Measurements from ENCODE around the gene PIK3CG. TPM values are rescaled to one million over a fixed set of nuclear protein-coding genes. Genes with fewer than 3 reads are reported as not detected.
"Not testable (repeated sequence)": the region's sequence is repeated elsewhere in the genome, so short reads cannot be mapped to it uniquely, and the experiment has no call there.

Gene PIK3CG
- 2.7 TPM for polyA plus RNA-seq
- long read RNA-seq, donor 1: 0 reads
- long read RNA-seq, donor 2, full-length matches to known transcripts: 1 of 1 reads
- long read RNA-seq, donor 2, partial matches to known transcripts: 0 of 1 reads
- long read RNA-seq, donor 2, other reads (novel, unspliced or antisense): 0 of 1 reads
- long read RNA-seq, donor 3: 0 reads
- long read RNA-seq, donor 4: 0 reads
- long read RNA-seq, donor 5: 0 reads
- long read RNA-seq, donor 6: 0 reads
- long read RNA-seq, donor 7, full-length matches to known transcripts: 1 of 1 reads
- long read RNA-seq, donor 7, partial matches to known transcripts: 0 of 1 reads
- long read RNA-seq, donor 7, other reads (novel, unspliced or antisense): 0 of 1 reads
- long read RNA-seq, donor 8: 0 reads
- long read RNA-seq, donor 9: 0 reads
- long read RNA-seq, donor 10, full-length matches to known transcripts: 1 of 1 reads
- long read RNA-seq, donor 10, partial matches to known transcripts: 0 of 1 reads
- long read RNA-seq, donor 10, other reads (novel, unspliced or antisense): 0 of 1 reads
- long read RNA-seq, donor 11: 0 reads

GRCh38 chr7:106865130-106866041 is at the start of gene PIK3CG:
Gene PIK3CG (plus strand): TSS chr7:106865282. CDS start chr7:106867562, 2,280 bp downstream.
- H3K36me3 ChIP-seq (ENCODE audit: control insufficient read depth, insufficient read depth, low read length): no peaks in the 10 kb centered on the region
- DNase-seq: peak in 1 of 2 donors; percentile 6
- 77% methylated on average over 3 of the region's 13 CpGs for WGBS (ENCODE audit: insufficient coverage, low lambda C conversion rate)
- H3K9me3 ChIP-seq (ENCODE audit: control insufficient read depth, low read depth, low read length): peaks cover 8% of the 10 kb centered on the region
- peaks cover 3% of the 10 kb centered on the region for H3K27me3 ChIP-seq (ENCODE audit: control insufficient read depth, insufficient read depth, low read length)
- H3K4me1 ChIP-seq (ENCODE audit: control insufficient read depth, insufficient read depth, low read length): no peaks in the 10 kb centered on the region
- H3K27ac ChIP-seq (ENCODE audit: low read length): no peak within 1 kb of the TSS
- peak within 1 kb of the TSS; percentile 21 for H3K4me3 ChIP-seq (ENCODE audit: low read length)

GRCh38 chr7:106817098-106817497 is 48.0 kb upstream of the PIK3CG start:
- WGBS (ENCODE audit: insufficient coverage, low lambda C conversion rate): no CpG with 5 or more reads among the region's 1 CpG
- H3K36me3 ChIP-seq (ENCODE audit: control insufficient read depth, insufficient read depth, low read length): no peaks in the 10 kb centered on the region
- H3K9me3 ChIP-seq (ENCODE audit: control insufficient read depth, low read depth, low read length): no peaks in the 10 kb centered on the region
- H3K27me3 ChIP-seq (ENCODE audit: control insufficient read depth, insufficient read depth, low read length): peaks cover 2% of the 10 kb centered on the region
- no peak overlapping the region for H3K4me3 ChIP-seq (ENCODE audit: low read length)
- DNase-seq: no peak
- no peak overlapping the region for H3K27ac ChIP-seq (ENCODE audit: low read length)
- H3K4me1 ChIP-seq (ENCODE audit: control insufficient read depth, insufficient read depth, low read length): no peaks in the 10 kb centered on the region

GRCh38 chr7:106818736-106819135 is 46.3 kb upstream of the PIK3CG start:
- Histone ChIP-seq H3K27ac (ENCODE audit: low read length) (no peak overlapping the region), H3K4me1 (ENCODE audit: control insufficient read depth, insufficient read depth, low read length) (no peaks in the 10 kb centered on the region), H3K36me3 (ENCODE audit: control insufficient read depth, insufficient read depth, low read length) (no peaks in the 10 kb centered on the region), H3K4me3 (ENCODE audit: low read length) (no peak overlapping the region), H3K9me3 (ENCODE audit: control insufficient read depth, low read depth, low read length) (no peaks in the 10 kb centered on the region), H3K27me3 (ENCODE audit: control insufficient read depth, insufficient read depth, low read length) (peaks cover under 1% of the 10 kb centered on the region)
- no peak for DNase-seq
- 100% methylated on average over 1 of the region's 1 CpG for WGBS (ENCODE audit: insufficient coverage, low lambda C conversion rate)

- H3K4me3 ChIP-seq (ENCODE audit: low read length): no peak overlapping the region
- no peaks in the 10 kb centered on the region for H3K9me3 ChIP-seq (ENCODE audit: control insufficient read depth, low read depth, low read length)
- no peaks in the 10 kb centered on the region for H3K36me3 ChIP-seq (ENCODE audit: control insufficient read depth, insufficient read depth, low read length)
- H3K27me3 ChIP-seq (ENCODE audit: control insufficient read depth, insufficient read depth, low read length): no peaks in the 10 kb centered on the region
- DNase-seq: no peak
- H3K27ac ChIP-seq (ENCODE audit: low read length): no peak overlapping the region
- H3K4me1 ChIP-seq (ENCODE audit: control insufficient read depth, insufficient read depth, low read length): no peaks in the 10 kb centered on the region
These were observed 45.5 kb upstream of the PIK3CG start for GRCh38 chr7:106819546-106819945.

GRCh38 chr7:106820321-106821217 is 44.5 kb upstream of the PIK3CG start:
- H3K27ac ChIP-seq (ENCODE audit: low read length): no peak overlapping the region
- WGBS (ENCODE audit: insufficient coverage, low lambda C conversion rate): 80% methylated on average over 1 of the region's 4 CpGs

GRCh38 chr7:106823631-106824030 is 41.5 kb upstream of the PIK3CG start:
- H3K27me3 ChIP-seq (ENCODE audit: control insufficient read depth, insufficient read depth, low read length): no peaks in the 10 kb centered on the region
- no peaks in the 10 kb centered on the region for H3K9me3 ChIP-seq (ENCODE audit: control insufficient read depth, low read depth, low read length)
- no peak for DNase-seq
- H3K36me3 ChIP-seq (ENCODE audit: control insufficient read depth, insufficient read depth, low read length): no peaks in the 10 kb centered on the region
- no peaks in the 10 kb centered on the region for H3K4me1 ChIP-seq (ENCODE audit: control insufficient read depth, insufficient read depth, low read length)
- H3K4me3 ChIP-seq (ENCODE audit: low read length): no peak overlapping the region
- H3K27ac ChIP-seq (ENCODE audit: low read length): no peak overlapping the region

More at GRCh38 chr7:106820321-106821217, 44.5 kb upstream of the PIK3CG start:
- no peak overlapping the region for H3K4me3 ChIP-seq (ENCODE audit: low read length)
- H3K4me1 ChIP-seq (ENCODE audit: control insufficient read depth, insufficient read depth, low read length): no peaks in the 10 kb centered on the region
- no peaks in the 10 kb centered on the region for H3K9me3 ChIP-seq (ENCODE audit: control insufficient read depth, low read depth, low read length)
- H3K27me3 ChIP-seq (ENCODE audit: control insufficient read depth, insufficient read depth, low read length): no peaks in the 10 kb centered on the region
- no peak for DNase-seq
- H3K36me3 ChIP-seq (ENCODE audit: control insufficient read depth, insufficient read depth, low read length): no peaks in the 10 kb centered on the region

GRCh38 chr7:106824458-106824857 is 40.6 kb upstream of the PIK3CG start:
- Histone ChIP-seq H3K9me3 (ENCODE audit: control insufficient read depth, low read depth, low read length) (no peaks in the 10 kb centered on the region), H3K4me3 (ENCODE audit: low read length) (no peak overlapping the region), H3K27ac (ENCODE audit: low read length) (no peak overlapping the region), H3K36me3 (ENCODE audit: control insufficient read depth, insufficient read depth, low read length) (no peaks in the 10 kb centered on the region), H3K27me3 (ENCODE audit: control insufficient read depth, insufficient read depth, low read length) (no peaks in the 10 kb centered on the region), H3K4me1 (ENCODE audit: control insufficient read depth, insufficient read depth, low read length) (no peaks in the 10 kb centered on the region)
- DNase-seq: no peak
- no CpG with 5 or more reads among the region's 4 CpGs for WGBS (ENCODE audit: insufficient coverage, low lambda C conversion rate)

GRCh38 chr7:106827626-106828025 is 37.5 kb upstream of the PIK3CG start:
- H3K9me3 ChIP-seq (ENCODE audit: control insufficient read depth, low read depth, low read length): no peaks in the 10 kb centered on the region
- WGBS (ENCODE audit: insufficient coverage, low lambda C conversion rate): 100% methylated on average over 1 of the region's 2 CpGs
- no peaks in the 10 kb centered on the region for H3K4me1 ChIP-seq (ENCODE audit: control insufficient read depth, insufficient read depth, low read length)
- no peaks in the 10 kb centered on the region for H3K27me3 ChIP-seq (ENCODE audit: control insufficient read depth, insufficient read depth, low read length)
- no peak overlapping the region for H3K27ac ChIP-seq (ENCODE audit: low read length)
- H3K36me3 ChIP-seq (ENCODE audit: control insufficient read depth, insufficient read depth, low read length): no peaks in the 10 kb centered on the region
- DNase-seq: no peak
- H3K4me3 ChIP-seq (ENCODE audit: low read length): no peak overlapping the region

- no peaks in the 10 kb centered on the region for H3K9me3 ChIP-seq (ENCODE audit: control insufficient read depth, low read depth, low read length)
- no peaks in the 10 kb centered on the region for H3K4me1 ChIP-seq (ENCODE audit: control insufficient read depth, insufficient read depth, low read length)
- DNase-seq: no peak
- H3K4me3 ChIP-seq (ENCODE audit: low read length): no peak overlapping the region
- no peaks in the 10 kb centered on the region for H3K27me3 ChIP-seq (ENCODE audit: control insufficient read depth, insufficient read depth, low read length)
- no peaks in the 10 kb centered on the region for H3K36me3 ChIP-seq (ENCODE audit: control insufficient read depth, insufficient read depth, low read length)
- 97% methylated on average over 4 of the region's 7 CpGs for WGBS (ENCODE audit: insufficient coverage, low lambda C conversion rate)
- H3K27ac ChIP-seq (ENCODE audit: low read length): no peak overlapping the region
These were observed 35.6 kb upstream of the PIK3CG start for GRCh38 chr7:106829496-106829895.

- WGBS (ENCODE audit: insufficient coverage, low lambda C conversion rate): 93% methylated on average over 2 of the region's 9 CpGs
- H3K36me3 ChIP-seq (ENCODE audit: control insufficient read depth, insufficient read depth, low read length); DNase-seq; H3K27me3 ChIP-seq (ENCODE audit: control insufficient read depth, insufficient read depth, low read length); H3K4me1 ChIP-seq (ENCODE audit: control insufficient read depth, insufficient read depth, low read length); H3K4me3 ChIP-seq (ENCODE audit: low read length); H3K27ac ChIP-seq (ENCODE audit: low read length); H3K9me3 ChIP-seq (ENCODE audit: control insufficient read depth, low read depth, low read length): not testable (repeated sequence)
These were observed 34.2 kb upstream of the PIK3CG start for GRCh38 chr7:106830896-106831295.

All from large intestine (tissue), 12 donors.